A673 (cell line): ENCODE measurements around the gene MYF5. TPM values are rescaled to one million over a fixed set of nuclear protein-coding genes. Genes with fewer than 3 reads are reported as not detected.

Experiments
- BruUV-seq: library from RNA; stranded (reverse); fragments of 400-500 nt; replicated peaks from 2 replicates; lab custom pipeline; 2021; lab: Mats Ljungman, UMichigan
- CTCF ChIA-PET: fragments of 300-600 bp; sonication (Branson Sonifier 250); formaldehyde crosslinking; loops from one replicate; lab custom pipeline; 2022; ENCODE audit warnings: antibody characterized with exemption; lab: Charles Lee
- POLR2A ChIA-PET: fragments of 300-600 bp; sonication (Branson Sonifier 250); formaldehyde crosslinking; loops from one replicate; lab custom pipeline; 2022; ENCODE audit warnings: antibody characterized with exemption; ENCODE audit not compliant: low non-redundant PET; lab: Charles Lee
- DNase-seq: peaks from one replicate; pipeline ENCODE4 v3.0.0-alpha.2; 2015; ENCODE audit warnings: low spot score
- H3K27ac ChIP-seq: fragments of 200-600 bp; sonication (generic); 2 replicates; pipeline ENCODE4 v1.5.1; 2016; ENCODE audit warnings: mixed run types, low read depth, mild to moderate bottlenecking, mixed read lengths, antibody characterized with exemption, low read length; ENCODE audit not compliant: poor library complexity, severe bottlenecking
- H3K27me3 ChIP-seq: fragments of 200-600 bp; sonication (generic); replicated peaks from 2 replicates; pipeline ENCODE4 v1.6.1; 2017; ENCODE audit warnings: mixed run types, low read depth, mild to moderate bottlenecking, mixed read lengths, antibody characterized with exemption, low read length; ENCODE audit not compliant: insufficient read depth, poor library complexity
- H3K36me3 ChIP-seq: fragments of 200-600 bp; sonication (generic); 2 replicates; pipeline ENCODE4 v1.6.1; 2016; ENCODE audit warnings: mixed run types, mild to moderate bottlenecking, mixed read lengths, antibody characterized with exemption, low read length; ENCODE audit not compliant: insufficient read depth, poor library complexity, severe bottlenecking
- H3K4me1 ChIP-seq: fragments of 200-600 bp; sonication (generic); 2 replicates; pipeline ENCODE4 v1.6.1; 2017; ENCODE audit warnings: mixed run types, mild to moderate bottlenecking, mixed read lengths, antibody characterized with exemption, low read length; ENCODE audit not compliant: insufficient read depth, poor library complexity, severe bottlenecking
- H3K4me3 ChIP-seq: fragments of 200-600 bp; sonication (generic); 2 replicates; pipeline ENCODE4 v1.5.1; 2016; ENCODE audit warnings: low read depth, mixed run types, mild to moderate bottlenecking, mixed read lengths, low read length; ENCODE audit not compliant: poor library complexity, severe bottlenecking
- H3K9me3 ChIP-seq: fragments of 200-600 bp; sonication (generic); 2 replicates; pipeline ENCODE4 v1.6.1; 2016; ENCODE audit warnings: mixed run types, low read depth, mild to moderate bottlenecking, mixed read lengths, antibody characterized with exemption, low read length; ENCODE audit not compliant: poor library complexity, severe bottlenecking
- EZH2 ChIP-seq: fragments of 200-600 bp; sonication (generic); IDR thresholded peaks from 2 replicates; pipeline ENCODE4 v1.6.1; 2017; ENCODE audit warnings: borderline replicate concordance, low read depth, mild to moderate bottlenecking, mixed read lengths, antibody characterized with exemption, low read length; ENCODE audit not compliant: poor library complexity, severe bottlenecking
- intact Hi-C: fragments of 100-400 bp; cut with micrococcal nuclease; formaldehyde crosslinking; loops from one replicate; pipeline ENCODE4 v1.10.0; 2022; ENCODE audit not compliant: unreplicated experiment
- total RNA-seq: library from RNA; stranded (reverse); gene quantifications from 2 replicates; pipeline ENCODE4 v1.2.3, GENCODE V29; 2021
- TF ChIP-seq, protein P1 (sequence below): fragments of 300-800, 200-600 bp; sonication (generic); conservative IDR thresholded peaks from 2 replicates; pipeline ENCODE4 v1.5.1; 2017; ENCODE audit warnings: low read depth, mild to moderate bottlenecking, antibody characterized with exemption, low read length, moderate library complexity, mixed read lengths

The MYF5 gene
- total RNA-seq, 1 experiment from 2014 or later = not detected

DNA sequence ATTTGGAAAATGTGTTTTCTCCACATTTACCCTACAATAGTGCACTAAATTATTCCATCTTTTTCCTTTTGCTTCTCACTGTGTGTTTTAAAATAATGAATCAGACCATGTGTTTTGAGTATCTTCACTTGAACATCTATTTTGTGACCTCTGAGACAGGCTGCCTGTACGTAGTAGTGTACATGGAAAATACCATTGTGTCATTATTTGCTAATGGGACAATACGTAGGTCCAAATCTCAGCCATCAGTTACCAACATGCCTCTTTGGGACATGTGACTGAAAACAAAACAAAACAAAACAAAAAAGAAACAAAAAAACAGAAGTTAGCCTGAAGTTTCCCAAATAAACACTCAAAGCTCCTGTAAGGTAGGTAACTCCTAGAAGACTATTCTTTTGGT lies 16.4 kb upstream of the MYF5 start:
- Histone ChIP-seq H3K36me3 (no peaks in the 10 kb centered on the region), H3K4me1 (no peaks in the 10 kb centered on the region), H3K27me3 (no peaks in the 10 kb centered on the region), H3K27ac (no peak overlapping the region), H3K4me3 (no peak overlapping the region), H3K9me3 (no peaks in the 10 kb centered on the region)
- TF ChIP-seq, protein P1, sequence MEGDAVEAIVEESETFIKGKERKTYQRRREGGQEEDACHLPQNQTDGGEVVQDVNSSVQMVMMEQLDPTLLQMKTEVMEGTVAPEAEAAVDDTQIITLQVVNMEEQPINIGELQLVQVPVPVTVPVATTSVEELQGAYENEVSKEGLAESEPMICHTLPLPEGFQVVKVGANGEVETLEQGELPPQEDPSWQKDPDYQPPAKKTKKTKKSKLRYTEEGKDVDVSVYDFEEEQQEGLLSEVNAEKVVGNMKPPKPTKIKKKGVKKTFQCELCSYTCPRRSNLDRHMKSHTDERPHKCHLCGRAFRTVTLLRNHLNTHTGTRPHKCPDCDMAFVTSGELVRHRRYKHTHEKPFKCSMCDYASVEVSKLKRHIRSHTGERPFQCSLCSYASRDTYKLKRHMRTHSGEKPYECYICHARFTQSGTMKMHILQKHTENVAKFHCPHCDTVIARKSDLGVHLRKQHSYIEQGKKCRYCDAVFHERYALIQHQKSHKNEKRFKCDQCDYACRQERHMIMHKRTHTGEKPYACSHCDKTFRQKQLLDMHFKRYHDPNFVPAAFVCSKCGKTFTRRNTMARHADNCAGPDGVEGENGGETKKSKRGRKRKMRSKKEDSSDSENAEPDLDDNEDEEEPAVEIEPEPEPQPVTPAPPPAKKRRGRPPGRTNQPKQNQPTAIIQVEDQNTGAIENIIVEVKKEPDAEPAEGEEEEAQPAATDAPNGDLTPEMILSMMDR = no peak
- no peak for TF ChIP-seq EZH2
- intact Hi-C loops = no loop called here
- ChIA-PET CTCF (no interaction called here), POLR2A (no interaction called here)
- no peak for DNase-seq
- no TSS peak for BruUV-seq

DNA sequence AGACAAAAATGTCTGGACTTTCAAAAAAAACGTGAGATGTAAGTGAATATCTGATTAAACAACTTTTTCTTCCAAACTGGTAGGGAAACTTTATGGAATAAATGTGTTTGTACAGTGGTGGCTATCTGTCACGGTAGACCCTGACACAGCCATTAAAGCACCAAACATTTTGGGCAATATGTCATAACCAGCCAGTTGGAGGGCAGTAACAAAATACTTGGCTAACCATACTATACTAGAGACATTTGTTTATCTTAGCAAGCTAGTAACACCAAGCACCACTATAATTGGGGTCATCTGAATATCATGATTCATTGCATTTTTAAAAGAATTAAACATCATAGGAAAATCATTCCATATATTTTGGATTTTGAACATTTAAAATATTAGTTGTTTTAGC lies 15.3 kb upstream of the MYF5 start:
- DNase-seq = no peak
- H3K4me3 ChIP-seq = no peak overlapping the region
- H3K27me3 ChIP-seq = no peaks in the 10 kb centered on the region
- CTCF ChIA-PET = no interaction called here
- POLR2A ChIA-PET = no interaction called here
- intact Hi-C loops = no loop called here
- BruUV-seq = no TSS peak
- H3K27ac ChIP-seq = no peak overlapping the region
- no peak for TF ChIP-seq EZH2
- TF ChIP-seq, protein P1 = no peak
- H3K4me1 ChIP-seq = no peaks in the 10 kb centered on the region
- H3K9me3 ChIP-seq = no peaks in the 10 kb centered on the region
- no peaks in the 10 kb centered on the region for H3K36me3 ChIP-seq

DNA sequence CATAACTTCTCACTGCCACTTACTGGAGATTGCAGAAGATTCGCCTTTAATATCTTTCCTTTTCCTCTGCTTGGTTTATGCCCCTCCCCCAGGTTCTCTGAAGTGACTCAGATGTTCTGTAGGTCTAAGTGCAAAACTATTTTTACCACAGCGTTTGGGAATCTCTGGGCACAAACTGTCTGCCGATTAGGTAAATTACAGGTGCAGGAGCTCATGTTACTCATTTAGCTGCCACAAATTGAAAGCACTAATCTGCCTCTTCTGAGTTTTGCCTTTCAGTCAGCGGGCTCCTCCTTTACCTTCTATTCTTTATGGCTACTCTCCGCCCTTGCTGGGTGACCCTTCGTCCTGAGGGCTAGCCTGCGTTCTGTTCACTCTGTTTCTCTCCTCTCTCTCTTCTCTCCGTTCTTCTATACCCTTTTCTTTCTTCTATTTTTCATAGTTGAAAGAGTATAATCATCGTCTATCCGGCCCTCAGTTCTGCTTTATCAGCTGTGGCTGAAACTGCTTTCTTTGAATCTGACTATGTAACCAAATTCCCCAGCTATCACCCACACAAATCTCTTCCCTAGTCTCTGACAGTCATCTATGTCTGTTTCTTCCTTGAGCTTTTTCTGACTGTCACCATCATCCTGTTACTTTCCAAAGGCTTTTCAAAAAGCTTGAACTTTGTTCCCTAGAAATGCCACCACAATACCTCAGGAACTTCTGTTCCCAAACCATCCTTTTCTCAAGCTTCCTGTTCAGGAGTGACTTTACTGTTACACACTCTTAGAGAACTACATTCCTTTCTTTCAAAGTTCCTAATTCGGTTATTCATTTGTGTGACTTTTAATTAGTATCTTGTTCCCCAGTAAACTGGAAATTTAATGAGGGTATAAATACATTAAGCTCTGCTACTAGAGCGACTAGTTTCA lies 13.6 kb upstream of the MYF5 start:
- H3K27me3 ChIP-seq = no peaks in the 10 kb centered on the region
- BruUV-seq = no TSS peak
- POLR2A ChIA-PET = no interaction called here
- no peaks in the 10 kb centered on the region for H3K36me3 ChIP-seq
- TF ChIP-seq, protein P1 = no peak
- TF ChIP-seq EZH2 = no peak
- H3K4me3 ChIP-seq = no peak overlapping the region
- no peak for DNase-seq
- no peaks in the 10 kb centered on the region for H3K9me3 ChIP-seq
- H3K27ac ChIP-seq = no peak overlapping the region
- CTCF ChIA-PET = no interaction called here
- intact Hi-C loops = no loop called here
- H3K4me1 ChIP-seq = no peaks in the 10 kb centered on the region
